HG03457 (cell line): ENCODE data around the gene KIF13A.
"Not testable (repeated sequence)": the region's sequence is repeated elsewhere in the genome, so short reads cannot be mapped to it uniquely, and the experiment has no call there.

Experiments
- ATAC-seq: cut with Tn5 transposase; IDR thresholded peaks from one replicate; pipeline ENCODE4 v1.9.1; 2021; ENCODE audit warnings: moderate number of reproducible peaks; ENCODE audit not compliant: unreplicated experiment

Gene KIF13A

GRCh38 chr6:17904491-17905120 is 82.8 kb downstream of the KIF13A start:
- no peak for ATAC-seq

DNA sequence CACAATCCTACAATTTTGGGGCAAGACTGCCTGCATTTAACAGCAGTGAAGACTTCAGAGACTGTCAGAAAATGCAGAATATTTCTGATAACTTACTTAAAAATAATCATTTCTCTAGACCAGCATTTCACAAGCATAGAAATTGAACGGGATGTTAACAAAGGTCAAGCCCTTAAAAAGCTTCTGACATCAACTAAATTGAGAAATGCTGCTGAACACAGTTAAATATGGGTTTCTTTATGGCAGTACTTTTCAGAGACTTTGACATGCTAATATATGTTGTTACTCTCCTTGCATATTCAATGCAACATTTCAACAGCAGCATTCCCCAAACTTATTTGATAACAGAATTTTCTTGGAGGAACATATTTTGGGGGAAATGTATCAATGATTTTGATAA is 84.5 kb downstream of the KIF13A start:
- ATAC-seq: no peak

- no peak for ATAC-seq
Measured at GRCh38 chr6:17901493-17901892, 85.9 kb downstream of the KIF13A start.

DNA sequence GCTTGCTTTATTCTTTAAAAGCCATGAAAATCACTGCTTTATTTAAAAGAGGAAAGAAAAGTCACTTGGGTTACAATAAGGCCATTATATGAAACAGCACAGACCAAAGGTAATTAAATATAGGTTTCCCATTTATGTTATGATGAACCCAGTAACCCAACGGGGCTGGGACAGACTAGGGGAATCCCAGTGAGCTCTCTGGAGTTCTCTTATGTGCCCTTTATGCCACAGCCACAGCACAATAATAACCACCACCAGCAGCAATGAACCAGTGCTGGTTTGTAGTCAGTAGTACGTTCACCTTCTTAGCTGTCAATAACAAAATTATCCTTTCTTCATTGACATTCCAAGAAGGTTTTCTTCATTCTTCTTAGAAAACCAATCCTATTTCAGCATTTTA is 87.4 kb downstream of the KIF13A start:
- no peak for ATAC-seq

DNA sequence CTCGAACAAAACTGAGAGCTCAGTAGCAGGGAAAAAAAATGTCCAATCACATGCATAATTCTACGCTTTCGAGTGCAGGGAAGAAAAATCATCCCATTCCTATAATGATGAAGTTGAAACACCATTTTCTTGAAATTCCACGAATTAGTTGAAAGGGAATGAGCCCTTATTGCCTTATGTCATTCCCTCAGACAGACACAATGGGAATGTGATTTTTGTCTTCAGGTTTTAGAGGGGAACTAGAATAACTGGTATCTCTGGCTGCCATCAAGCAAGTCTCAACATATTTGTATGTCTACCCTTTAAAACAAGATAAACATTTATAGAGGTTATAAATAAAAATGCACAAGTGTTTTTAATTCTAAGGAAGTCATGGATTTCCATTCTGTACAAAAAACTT is 87.9 kb downstream of the KIF13A start:
- ATAC-seq: no peak

DNA sequence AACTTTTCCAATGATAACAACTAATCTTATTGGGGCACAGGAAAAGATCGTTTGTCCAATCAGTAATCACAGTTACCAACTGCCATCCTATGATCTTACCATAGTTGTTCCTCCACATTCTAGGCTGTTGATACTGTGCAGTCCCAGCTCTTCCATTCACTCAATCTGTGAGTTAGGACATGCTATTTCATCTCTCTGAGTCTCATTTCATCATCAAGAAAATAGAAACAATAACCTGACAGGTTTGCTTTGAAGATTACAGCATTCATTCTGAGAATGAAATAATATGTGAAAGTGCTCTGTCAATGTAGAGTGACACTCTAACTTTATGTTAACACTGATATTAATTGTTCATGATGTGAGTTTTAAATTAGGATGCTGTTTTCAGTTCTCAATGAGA is 89.8 kb downstream of the KIF13A start:
- no peak for ATAC-seq

GRCh38 chr6:17894905-17895304 is 92.5 kb downstream of the KIF13A start:
- ATAC-seq: no peak

- ATAC-seq: no peak
Measured at GRCh38 chr6:17894191-17894590, 93.2 kb downstream of the KIF13A start.

GRCh38 chr6:17892097-17892686 is 95.2 kb downstream of the KIF13A start:
- no peak for ATAC-seq

GRCh38 chr6:17890309-17890708 is 97.1 kb downstream of the KIF13A start:
- ATAC-seq: no peak

GRCh38 chr6:17889777-17890176 is 97.7 kb downstream of the KIF13A start:
- not testable (repeated sequence) for ATAC-seq

DNA sequence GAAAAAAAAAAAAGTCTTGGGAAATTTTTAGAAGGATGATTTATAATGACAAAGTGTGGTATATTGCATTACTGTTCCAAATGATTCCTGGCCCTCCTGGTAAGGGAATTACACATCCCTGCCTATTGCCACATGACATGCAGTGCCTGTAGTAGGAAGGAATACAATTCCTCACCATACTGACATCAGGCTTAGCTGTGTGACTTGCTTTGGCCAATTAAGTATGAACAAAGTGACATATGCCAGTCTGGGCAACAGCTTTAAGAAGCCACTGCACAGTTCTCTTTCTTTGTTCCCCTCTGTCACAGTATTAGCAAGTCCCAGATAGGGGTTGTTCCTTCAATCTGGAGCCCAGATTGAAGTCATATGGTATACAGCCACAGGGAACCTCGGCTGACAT is 100.5 kb downstream of the KIF13A start:
- ATAC-seq: no peak

GRCh38 chr6:17885889-17886576 is 101.4 kb downstream of the KIF13A start:
- ATAC-seq: no peak

DNA sequence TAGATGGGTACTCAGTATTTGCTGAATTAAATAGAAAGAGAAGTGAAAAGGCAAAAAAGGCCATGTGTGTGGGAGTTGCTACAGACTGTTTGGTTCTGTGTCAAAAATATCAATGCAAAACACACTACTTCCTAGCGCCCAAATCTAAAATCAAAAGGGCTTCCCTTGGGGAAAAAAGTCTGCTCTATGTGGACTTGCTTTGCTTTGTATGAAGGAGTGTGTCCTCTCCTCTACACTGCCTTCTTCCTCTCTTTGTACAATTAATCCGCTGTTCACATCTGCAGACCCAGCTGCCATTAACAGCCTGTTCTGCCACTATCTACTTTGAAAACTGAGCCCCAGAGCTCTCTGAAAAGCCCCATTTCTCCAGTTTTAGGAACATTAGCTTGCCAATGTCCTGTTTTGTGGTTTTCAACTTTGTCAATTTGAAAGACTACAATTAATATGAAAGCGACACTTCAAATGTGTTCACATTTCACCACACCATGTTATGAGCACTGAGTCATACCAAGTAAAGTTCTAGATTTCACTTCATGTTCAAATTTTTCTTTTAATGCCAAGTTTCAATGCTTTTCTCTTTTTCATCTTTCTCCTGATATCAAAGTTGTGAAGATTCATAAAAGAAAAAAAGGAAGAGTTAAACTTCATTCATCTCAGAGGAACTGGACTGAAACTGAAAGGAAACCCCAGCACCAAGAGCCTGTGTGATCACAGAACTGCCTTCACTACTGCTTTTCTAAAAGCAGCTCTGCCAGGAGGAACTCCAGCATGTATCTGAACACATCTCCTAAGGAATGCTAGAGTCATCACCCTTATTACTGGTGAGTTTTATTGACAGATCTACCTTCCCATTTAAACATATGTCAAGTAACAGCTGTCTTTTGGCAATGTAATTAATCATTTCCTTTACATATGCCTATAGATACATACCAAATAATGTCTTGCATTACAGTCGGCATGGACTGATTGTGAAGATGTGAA is 102.6 kb downstream of the KIF13A start:
- peak; percentile 90 for ATAC-seq

- no peak for ATAC-seq
Measured at GRCh38 chr6:17883665-17884497, 103.6 kb downstream of the KIF13A start.

DNA sequence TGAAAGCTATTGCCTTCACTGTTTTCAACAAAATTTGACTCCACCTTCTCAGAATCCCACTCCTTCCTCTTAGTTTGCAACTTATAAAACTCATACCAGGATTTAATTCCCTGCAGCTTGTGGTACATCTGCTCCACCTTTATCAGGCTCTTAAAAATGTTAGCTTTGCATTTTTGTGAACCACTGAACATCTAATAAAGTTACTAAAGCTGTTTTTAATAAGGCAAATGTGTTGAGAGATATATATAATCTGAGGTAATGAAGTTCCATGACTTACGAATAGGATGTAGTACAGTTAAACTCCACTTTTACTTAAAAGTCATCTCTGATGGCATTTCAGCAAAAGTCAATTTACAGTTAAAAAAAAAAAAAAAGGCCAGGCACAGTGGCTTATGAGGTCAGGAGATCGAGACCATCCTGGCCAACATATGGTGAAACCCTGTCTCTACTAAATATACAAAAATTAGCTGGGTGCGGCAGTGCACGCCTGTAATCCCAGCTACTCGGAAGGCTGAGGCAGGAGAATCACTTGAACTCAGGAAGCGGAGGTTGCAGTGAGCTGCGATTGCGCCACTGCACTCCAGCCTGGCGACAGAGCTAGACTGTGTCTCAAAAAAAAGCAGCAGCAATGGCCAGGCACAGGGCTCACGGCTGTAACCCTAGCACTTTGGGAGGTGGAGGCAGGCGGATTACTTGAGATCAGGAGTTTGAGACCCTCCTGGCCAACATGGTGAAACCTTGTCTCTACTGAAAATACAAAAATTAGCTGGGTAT is 106.2 kb downstream of the KIF13A start:
- no peak for ATAC-seq

DNA sequence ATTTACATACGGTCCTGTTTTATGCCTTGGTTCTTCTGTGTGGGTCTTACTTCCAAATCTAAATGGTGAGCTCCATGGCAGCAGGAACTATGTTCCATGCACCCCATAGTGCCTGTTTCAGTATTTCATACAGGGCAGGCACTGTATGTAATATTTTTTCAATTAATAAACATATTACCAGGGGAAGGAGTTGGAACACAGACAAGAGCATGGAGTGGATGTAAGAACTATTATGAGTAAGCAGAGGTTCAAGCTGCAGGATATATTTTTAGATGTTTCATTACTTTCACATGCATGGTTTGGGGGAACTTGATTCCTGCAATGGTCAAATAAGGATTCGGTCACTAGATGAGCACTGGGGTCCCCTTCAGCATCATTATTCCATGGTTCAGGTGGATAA is 108.3 kb downstream of the KIF13A start:
- ATAC-seq: no peak

DNA sequence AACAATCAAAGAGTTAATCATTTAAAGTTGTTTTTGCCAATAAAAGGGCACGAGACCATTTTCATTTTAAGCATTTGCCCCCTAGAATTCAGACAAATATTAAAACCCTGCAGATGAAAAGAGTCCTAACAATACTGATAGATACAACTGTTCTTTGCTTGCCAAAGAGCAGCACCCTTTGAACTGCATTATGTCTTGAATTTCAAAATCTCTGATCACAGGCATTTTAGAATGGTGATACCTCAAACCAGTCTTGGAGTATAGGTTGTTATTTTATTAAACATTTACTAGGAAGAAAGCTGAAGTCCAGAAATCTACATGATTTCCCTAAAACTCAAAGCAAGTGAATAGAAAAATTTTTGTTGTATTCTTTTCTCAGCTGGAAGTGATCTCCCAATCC is 108.7 kb downstream of the KIF13A start:
- no peak for ATAC-seq

DNA sequence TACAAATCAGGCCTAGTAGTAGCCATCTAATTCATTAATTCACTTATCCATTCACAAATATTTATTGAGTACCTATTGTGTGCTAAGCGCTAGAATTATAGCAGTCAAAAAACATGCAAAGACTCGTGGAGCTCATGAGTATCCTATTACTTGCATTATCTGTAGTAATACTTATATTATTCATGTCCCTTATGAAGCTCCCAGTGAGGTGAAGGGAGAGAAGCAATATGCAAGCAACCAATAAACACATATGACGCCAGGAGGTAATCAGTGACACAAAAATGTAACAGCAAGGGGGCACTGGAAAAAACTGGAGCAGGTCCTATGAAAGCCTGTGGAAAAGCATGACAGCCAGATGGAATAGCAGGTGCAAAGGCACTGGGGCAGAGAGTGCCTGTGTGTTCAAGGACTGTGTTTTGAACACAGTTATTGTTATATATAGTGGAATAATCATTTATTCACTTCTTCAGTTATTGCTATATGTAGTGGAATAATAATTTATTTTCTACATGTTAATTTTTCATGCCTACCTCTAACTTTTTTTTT is 109.5 kb downstream of the KIF13A start:
- no peak for ATAC-seq
